Ovary (tissue), 3 donors: ENCODE measurements around the gene PRPF40A.

Source experiments
- CTCF ChIP-seq, 3 donors: fragments of 450-650 bp in 2 of 3; fragments of 200-600 bp in 1 of 3; IDR thresholded peaks; one replicate each; pipeline versions ENCODE4 v1.5.1 to v1.8.0; 2016 to 2022; ENCODE audit warnings: antibody characterized with exemption in 3 of 3, mild to moderate bottlenecking in 1 of 3
- EP300 ChIP-seq: sonication (generic); formaldehyde crosslinking; IDR thresholded peaks from one replicate; pipeline ENCODE4 v1.6.1; 2017; ENCODE audit warnings: antibody characterized with exemption
- POLR2A ChIP-seq: fragments of 450-650 bp; IDR thresholded peaks from one replicate; pipeline ENCODE4 v1.6.1; 2017; ENCODE audit warnings: antibody characterized with exemption, mild to moderate bottlenecking, moderate library complexity
- donor health status: DM: no; HTN: no; CAD: no.

GRCh38 chr2:152637251-152637650 lies 80.0 kb downstream of the PRPF40A start:
- TF ChIP-seq CTCF (IDR thresholded peaks at IDR 0.05) (no peak), EP300 (no peak), POLR2A (no peak)
